Nephron (organoid): ENCODE measurements around the gene DNAJC5G.

ENCODE experiments used
- H3K27ac Mint-ChIP-seq, 3 experiments: 2 replicates each; pipeline ENCODE4 v1.8.0; 2020; ENCODE audit warnings: mixed read lengths in 3 of 3, mild to moderate bottlenecking in 2 of 3, moderate library complexity in 1 of 3
- H3K27me3 Mint-ChIP-seq: 2 replicates; pipeline ENCODE4 v1.8.0; 2021; ENCODE audit warnings: low read depth, mild to moderate bottlenecking, moderate library complexity, mixed read lengths
- H3K36me3 Mint-ChIP-seq: 2 replicates; pipeline ENCODE4 v1.8.0; 2020; ENCODE audit warnings: low read depth, mixed read lengths
- H3K4me1 Mint-ChIP-seq: 2 replicates; pipeline ENCODE4 v1.8.0; 2020; ENCODE audit warnings: mixed read lengths
- H3K4me3 Mint-ChIP-seq, 3 experiments: 2 replicates each; pipeline ENCODE4 v1.8.0; 2020; ENCODE audit warnings: mild to moderate bottlenecking in 3 of 3, mixed read lengths in 3 of 3, moderate library complexity in 2 of 3
- H3K9me3 Mint-ChIP-seq: 2 replicates; pipeline ENCODE4 v1.8.0; 2020; ENCODE audit warnings: mixed read lengths
- CTCF ChIP-seq, 3 experiments: fragments of 200-600 bp; sonication (generic); IDR thresholded peaks; one replicate each; pipeline ENCODE4 v1.5.0; 2021; ENCODE audit warnings: antibody characterized with exemption in 3 of 3; ENCODE audit not compliant: unreplicated experiment in 3 of 3

The DNAJC5G gene

GRCh38 chr2:27236136-27236535, 39.1 kb upstream of the DNAJC5G start:
- no peaks in the 10 kb centered on the region for H3K27me3 Mint-ChIP-seq
- H3K27ac Mint-ChIP-seq = no peak overlapping the region
- H3K4me1 Mint-ChIP-seq = no peaks in the 10 kb centered on the region
- H3K9me3 Mint-ChIP-seq = no peaks in the 10 kb centered on the region
- peaks cover 80% of the 10 kb centered on the region for H3K36me3 Mint-ChIP-seq
- H3K4me3 Mint-ChIP-seq = no peak overlapping the region
- TF ChIP-seq CTCF (IDR thresholded peaks at IDR 0.05; ENCODE audit: unreplicated experiment in 3 of 3) = no peak

- no peaks in the 10 kb centered on the region for H3K27me3 Mint-ChIP-seq
- no peaks in the 10 kb centered on the region for H3K9me3 Mint-ChIP-seq
- H3K27ac Mint-ChIP-seq = no peak overlapping the region
- H3K4me3 Mint-ChIP-seq = no peak overlapping the region
- no peaks in the 10 kb centered on the region for H3K4me1 Mint-ChIP-seq
- TF ChIP-seq CTCF (IDR thresholded peaks at IDR 0.05; ENCODE audit: unreplicated experiment in 3 of 3) = no peak
- H3K36me3 Mint-ChIP-seq = peaks cover 80% of the 10 kb centered on the region
Observed at GRCh38 chr2:27236626-27237025, 38.6 kb upstream of the DNAJC5G start.

- H3K36me3 Mint-ChIP-seq = peaks cover 79% of the 10 kb centered on the region
- TF ChIP-seq CTCF (IDR thresholded peaks at IDR 0.05; ENCODE audit: unreplicated experiment in 3 of 3) = no peak
Observed at GRCh38 chr2:27237341-27237945, 37.8 kb upstream of the DNAJC5G start.

GRCh38 chr2:27238976-27239375, 36.3 kb upstream of the DNAJC5G start:
- H3K4me1 Mint-ChIP-seq = no peaks in the 10 kb centered on the region
- peaks cover 72% of the 10 kb centered on the region for H3K36me3 Mint-ChIP-seq
- no peaks in the 10 kb centered on the region for H3K9me3 Mint-ChIP-seq
- H3K4me3 Mint-ChIP-seq = no peak overlapping the region
- H3K27ac Mint-ChIP-seq = no peak overlapping the region
- H3K27me3 Mint-ChIP-seq = no peaks in the 10 kb centered on the region
- TF ChIP-seq CTCF (IDR thresholded peaks at IDR 0.05; ENCODE audit: unreplicated experiment in 3 of 3) = no peak

More at GRCh38 chr2:27237341-27237945, 37.8 kb upstream of the DNAJC5G start:
- no peak overlapping the region for H3K4me3 Mint-ChIP-seq
- H3K4me1 Mint-ChIP-seq = no peaks in the 10 kb centered on the region
- no peaks in the 10 kb centered on the region for H3K9me3 Mint-ChIP-seq
- H3K27me3 Mint-ChIP-seq = no peaks in the 10 kb centered on the region
- no peak overlapping the region for H3K27ac Mint-ChIP-seq

GRCh38 chr2:27240406-27240805, 34.8 kb upstream of the DNAJC5G start:
- Mint-ChIP-seq H3K27ac (no peak overlapping the region), H3K9me3 (no peaks in the 10 kb centered on the region), H3K4me3 (no peak overlapping the region), H3K36me3 (peaks cover 66% of the 10 kb centered on the region), H3K27me3 (no peaks in the 10 kb centered on the region), H3K4me1 (no peaks in the 10 kb centered on the region)
- no peak for TF ChIP-seq CTCF (IDR thresholded peaks at IDR 0.05; ENCODE audit: unreplicated experiment in 3 of 3)
